SU-DHL-6 (cell line): ENCODE data around the gene TUBGCP6.

Experiments used
- CTCF ChIP-seq: fragments of 200-600 bp; sonication (generic); IDR thresholded peaks from one replicate; pipeline ENCODE4 v1.5.1; 2017; ENCODE audit warnings: antibody characterized with exemption, mild to moderate bottlenecking, low read length, moderate library complexity; ENCODE audit not compliant: insufficient read depth, poor library complexity, severe bottlenecking
- EZH2phosphoT487 ChIP-seq: fragments of 200-600 bp; sonication (generic), shearing (Covaris generic); conservative IDR thresholded peaks from 2 replicates; pipeline ENCODE4 v1.6.1; 2018; ENCODE audit warnings: mild to moderate bottlenecking, antibody characterized with exemption, low read length, moderate library complexity, mixed read lengths

- TF ChIP-seq CTCF, result no peak
- TF ChIP-seq EZH2phosphoT487, result no peak
Observed at GRCh38 chr22:50218153-50218995, 26.4 kb downstream of the TUBGCP6 start.
